ENCODE results near the gene SHC2.

DNA sequence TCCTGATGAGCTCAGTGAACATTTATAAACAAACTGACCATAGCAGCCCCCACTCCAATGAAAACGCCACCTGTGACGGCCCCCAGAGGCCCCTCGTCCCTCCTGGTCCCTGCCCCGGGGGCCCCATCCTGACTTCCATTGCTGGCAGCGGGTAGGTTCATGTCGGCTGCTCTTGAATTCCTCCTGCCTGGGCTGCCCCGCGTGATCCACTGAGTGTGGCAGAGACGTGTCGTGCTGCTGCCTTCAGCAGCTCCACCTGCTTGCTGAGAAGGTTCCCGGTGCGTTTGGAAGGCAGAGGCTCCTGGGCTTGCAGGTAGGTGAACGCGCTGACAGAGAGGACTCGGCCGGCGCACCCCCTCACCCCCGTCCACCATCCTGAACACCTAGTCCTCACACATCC is 63.5 kb downstream of the SHC2 start:
- TF ChIP-seq, protein P1, sequence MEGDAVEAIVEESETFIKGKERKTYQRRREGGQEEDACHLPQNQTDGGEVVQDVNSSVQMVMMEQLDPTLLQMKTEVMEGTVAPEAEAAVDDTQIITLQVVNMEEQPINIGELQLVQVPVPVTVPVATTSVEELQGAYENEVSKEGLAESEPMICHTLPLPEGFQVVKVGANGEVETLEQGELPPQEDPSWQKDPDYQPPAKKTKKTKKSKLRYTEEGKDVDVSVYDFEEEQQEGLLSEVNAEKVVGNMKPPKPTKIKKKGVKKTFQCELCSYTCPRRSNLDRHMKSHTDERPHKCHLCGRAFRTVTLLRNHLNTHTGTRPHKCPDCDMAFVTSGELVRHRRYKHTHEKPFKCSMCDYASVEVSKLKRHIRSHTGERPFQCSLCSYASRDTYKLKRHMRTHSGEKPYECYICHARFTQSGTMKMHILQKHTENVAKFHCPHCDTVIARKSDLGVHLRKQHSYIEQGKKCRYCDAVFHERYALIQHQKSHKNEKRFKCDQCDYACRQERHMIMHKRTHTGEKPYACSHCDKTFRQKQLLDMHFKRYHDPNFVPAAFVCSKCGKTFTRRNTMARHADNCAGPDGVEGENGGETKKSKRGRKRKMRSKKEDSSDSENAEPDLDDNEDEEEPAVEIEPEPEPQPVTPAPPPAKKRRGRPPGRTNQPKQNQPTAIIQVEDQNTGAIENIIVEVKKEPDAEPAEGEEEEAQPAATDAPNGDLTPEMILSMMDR (IDR thresholded peaks at IDR 0.05), result no peak
- no peak for TF ChIP-seq POLR2A (IDR thresholded peaks at IDR 0.05)
